Adrenal gland (tissue), 5 donors: ENCODE measurements around the gene LRRC26.

Experiments used
- POLR2A ChIP-seq, 2 donors: fragments of 450-650 bp; IDR thresholded peaks; one replicate each; pipeline ENCODE4 v1.6.1; 2017; ENCODE audit warnings: antibody characterized with exemption in 2 of 2, mild to moderate bottlenecking in 2 of 2, moderate library complexity in 1 of 2
- TF ChIP-seq, protein P1 (sequence below), 6 experiments: fragments of 450-650 bp in 4 of 6; fragments of 200-600 bp in 2 of 6; sonication (generic) in 1 of 6; IDR thresholded peaks; 1 replicate in 5 of 6; 2 replicates in 1 of 6; pipeline versions ENCODE4 v1.5.1 to v1.8.0; 2016 to 2021; ENCODE audit warnings: antibody characterized with exemption in 6 of 6, mild to moderate bottlenecking in 2 of 6, moderate library complexity in 1 of 6
- donor health status: DM: no; HTN: no; CAD: no.

- TF ChIP-seq, protein P1, sequence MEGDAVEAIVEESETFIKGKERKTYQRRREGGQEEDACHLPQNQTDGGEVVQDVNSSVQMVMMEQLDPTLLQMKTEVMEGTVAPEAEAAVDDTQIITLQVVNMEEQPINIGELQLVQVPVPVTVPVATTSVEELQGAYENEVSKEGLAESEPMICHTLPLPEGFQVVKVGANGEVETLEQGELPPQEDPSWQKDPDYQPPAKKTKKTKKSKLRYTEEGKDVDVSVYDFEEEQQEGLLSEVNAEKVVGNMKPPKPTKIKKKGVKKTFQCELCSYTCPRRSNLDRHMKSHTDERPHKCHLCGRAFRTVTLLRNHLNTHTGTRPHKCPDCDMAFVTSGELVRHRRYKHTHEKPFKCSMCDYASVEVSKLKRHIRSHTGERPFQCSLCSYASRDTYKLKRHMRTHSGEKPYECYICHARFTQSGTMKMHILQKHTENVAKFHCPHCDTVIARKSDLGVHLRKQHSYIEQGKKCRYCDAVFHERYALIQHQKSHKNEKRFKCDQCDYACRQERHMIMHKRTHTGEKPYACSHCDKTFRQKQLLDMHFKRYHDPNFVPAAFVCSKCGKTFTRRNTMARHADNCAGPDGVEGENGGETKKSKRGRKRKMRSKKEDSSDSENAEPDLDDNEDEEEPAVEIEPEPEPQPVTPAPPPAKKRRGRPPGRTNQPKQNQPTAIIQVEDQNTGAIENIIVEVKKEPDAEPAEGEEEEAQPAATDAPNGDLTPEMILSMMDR (IDR thresholded peaks at IDR 0.05) = no peak
- TF ChIP-seq POLR2A (IDR thresholded peaks at IDR 0.05) = no peak
Measured at GRCh38 chr9:137166380-137167229, 3.2 kb downstream of the LRRC26 start.
